ENCODE data around the gene ZBTB6.

ZBTB6 gene

GRCh38 chr9:122904823-122905710 lies 8.1 kb downstream of the ZBTB6 start, which contains the start of gene RC3H2:
Gene RC3H2 (minus strand): TSS chr9:122905359. CDS start chr9:122897509, 7,850 bp downstream.
- no peaks in the 10 kb centered on the region for H3F3A ChIP-seq (ENCODE audit: low read depth)
- H3K79me2 ChIP-seq (ENCODE audit: insufficient read depth, low read length): peaks cover 53% of the 10 kb centered on the region
- H3K9me2 ChIP-seq (replicated peaks; ENCODE audit: low read depth, low read length): no peaks in the 10 kb centered on the region
- no peaks in the 10 kb centered on the region for H3K36me3 ChIP-seq (ENCODE audit: insufficient read depth, low read length)
- no peaks in the 10 kb centered on the region for H3K9me3 ChIP-seq (ENCODE audit: insufficient read depth, low read depth, low read length)
- H3K4me3 ChIP-seq (ENCODE audit: low read length, poor library complexity, severe bottlenecking): peak within 1 kb of the TSS; percentile 85
- H3K4me1 ChIP-seq (ENCODE audit: insufficient read depth, low read length, poor library complexity, severe bottlenecking): peaks cover 32% of the 10 kb centered on the region
- H3K4me2 ChIP-seq (ENCODE audit: low read depth, low read length, poor library complexity, severe bottlenecking): peak within 1 kb of the TSS; percentile 83
- H3K9ac ChIP-seq (ENCODE audit: low read depth, low read length, poor library complexity, severe bottlenecking): peak within 1 kb of the TSS; percentile 93
- no peaks in the 10 kb centered on the region for H3K27me3 ChIP-seq (ENCODE audit: insufficient read depth, low read length, poor library complexity, severe bottlenecking)
- H2AFZ ChIP-seq (ENCODE audit: low read length): peak within 1 kb of the TSS; percentile 90
- TF ChIP-seq CTCF (conservative IDR thresholded peaks at IDR 0.05; ENCODE audit: low read length): no peak
- TF ChIP-seq EZH2phosphoT487 (IDR thresholded peaks at IDR 0.05; ENCODE audit: borderline replicate concordance): no peak
- H4K20me1 ChIP-seq (ENCODE audit: insufficient read depth, low read length, poor library complexity, severe bottlenecking): peaks cover 39% of the 10 kb centered on the region

- H3K9me2 ChIP-seq (replicated peaks; ENCODE audit: low read depth, low read length): no peaks in the 10 kb centered on the region
- peak overlapping the region; percentile 83 for H3K4me2 ChIP-seq (ENCODE audit: low read depth, low read length, poor library complexity, severe bottlenecking)
- H3K9me3 ChIP-seq (ENCODE audit: insufficient read depth, low read depth, low read length): no peaks in the 10 kb centered on the region
- H3K4me3 ChIP-seq (ENCODE audit: low read length, poor library complexity, severe bottlenecking): peak overlapping the region; percentile 85
- H3K27me3 ChIP-seq (ENCODE audit: insufficient read depth, low read length, poor library complexity, severe bottlenecking): no peaks in the 10 kb centered on the region
- no peaks in the 10 kb centered on the region for H3F3A ChIP-seq (ENCODE audit: low read depth)
- no peaks in the 10 kb centered on the region for H3K36me3 ChIP-seq (ENCODE audit: insufficient read depth, low read length)
- H3K79me2 ChIP-seq (ENCODE audit: insufficient read depth, low read length): peaks cover 54% of the 10 kb centered on the region
- TF ChIP-seq EZH2phosphoT487 (IDR thresholded peaks at IDR 0.05; ENCODE audit: borderline replicate concordance): no peak
- no peak for TF ChIP-seq CTCF (conservative IDR thresholded peaks at IDR 0.05; ENCODE audit: low read length)
- peak overlapping the region; percentile 63 for H2AFZ ChIP-seq (ENCODE audit: low read length)
- peak overlapping the region; percentile 93 for H3K9ac ChIP-seq (ENCODE audit: low read depth, low read length, poor library complexity, severe bottlenecking)
- H4K20me1 ChIP-seq (ENCODE audit: insufficient read depth, low read length, poor library complexity, severe bottlenecking): peaks cover 45% of the 10 kb centered on the region
- H3K4me1 ChIP-seq (ENCODE audit: insufficient read depth, low read length, poor library complexity, severe bottlenecking): peaks cover 38% of the 10 kb centered on the region
These were observed 8.7 kb downstream of the ZBTB6 start for GRCh38 chr9:122904466-122904822.

DNA sequence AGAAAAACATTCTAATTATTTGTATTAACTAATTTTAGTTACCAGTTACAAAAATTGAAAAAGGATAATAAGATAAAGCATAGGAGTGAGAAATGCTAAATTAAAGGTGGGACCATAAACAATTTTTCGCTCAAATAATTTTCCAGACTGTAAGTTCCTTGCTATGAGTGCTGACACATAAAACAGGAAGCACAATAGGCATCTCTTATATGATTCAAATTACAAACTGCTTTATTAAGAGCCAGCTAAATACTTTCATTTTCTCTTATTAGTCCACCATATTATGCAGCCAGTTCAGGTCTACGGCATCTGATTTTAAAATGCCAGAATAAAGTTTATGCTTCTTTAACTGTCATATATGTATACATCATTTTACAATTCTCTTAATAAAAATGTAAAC lies 12.3 kb downstream of the ZBTB6 start:
- peaks cover 11% of the 10 kb centered on the region; the same call in 1 of the 2 replicates for H3K36me3 ChIP-seq (ENCODE audit: insufficient read depth, low read length)
- peak overlapping the region; percentile 75 for H3K4me3 ChIP-seq (ENCODE audit: low read length, poor library complexity, severe bottlenecking)
- TF ChIP-seq EZH2phosphoT487 (IDR thresholded peaks at IDR 0.05; ENCODE audit: borderline replicate concordance) (no peak), CTCF (conservative IDR thresholded peaks at IDR 0.05; ENCODE audit: low read length) (no peak)
- H3K27me3 ChIP-seq (ENCODE audit: insufficient read depth, low read length, poor library complexity, severe bottlenecking): no peaks in the 10 kb centered on the region
- peak overlapping the region; percentile 70 for H3K9ac ChIP-seq (ENCODE audit: low read depth, low read length, poor library complexity, severe bottlenecking)
- H3K9me3 ChIP-seq (ENCODE audit: insufficient read depth, low read depth, low read length): no peaks in the 10 kb centered on the region
- peak overlapping the region; percentile 83 for H3K4me2 ChIP-seq (ENCODE audit: low read depth, low read length, poor library complexity, severe bottlenecking)
- no peaks in the 10 kb centered on the region for H3K9me2 ChIP-seq (replicated peaks; ENCODE audit: low read depth, low read length)
- H3K4me1 ChIP-seq (ENCODE audit: insufficient read depth, low read length, poor library complexity, severe bottlenecking): peaks cover 69% of the 10 kb centered on the region
- peaks cover 91% of the 10 kb centered on the region for H3K79me2 ChIP-seq (ENCODE audit: insufficient read depth, low read length)
- no peak overlapping the region for H2AFZ ChIP-seq (ENCODE audit: low read length)
- peaks cover 70% of the 10 kb centered on the region for H4K20me1 ChIP-seq (ENCODE audit: insufficient read depth, low read length, poor library complexity, severe bottlenecking)
- no peaks in the 10 kb centered on the region for H3F3A ChIP-seq (ENCODE audit: low read depth)
